Endothelial cell of umbilical vein (primary cell): Measurements from ENCODE around the gene DLGAP1. TPM values are rescaled to one million over a fixed set of nuclear protein-coding genes. Genes with fewer than 3 reads are reported as not detected.

ENCODE experiments used
- BruUV-seq: library from RNA; stranded (reverse); fragments of 400-500 nt; replicated peaks from 2 replicates; lab custom pipeline; 2021; lab: Mats Ljungman, UMichigan
- CTCF ChIA-PET: fragments of 300-600, 350-600 bp; sonication (Branson Sonifier 250); formaldehyde crosslinking; loops from one replicate; lab custom pipeline; 2021; ENCODE audit warnings: antibody characterized with exemption, inconsistent platforms; lab: Charles Lee
- POLR2A ChIA-PET: fragments of 300-600, 350-600 bp; sonication (Branson Sonifier 250); formaldehyde crosslinking; loops from one replicate; lab custom pipeline; 2021; ENCODE audit warnings: antibody characterized with exemption, inconsistent platforms; lab: Charles Lee
- DNase-seq: peaks from one replicate; pipeline ENCODE4 v3.0.0-alpha.2; 2011; ENCODE audit warnings: low read depth, low spot score
- FAIRE-seq: peaks from 2 replicates; lab custom pipeline; 2011; peaks lifted over from hg19 to GRCh38; lab: Jason Lieb, UNC
- H2AFZ ChIP-seq: 2 replicates; pipeline ENCODE4 v1.6.0; 2012; ENCODE audit warnings: low read depth, low read length, control low read depth, inconsistent platforms
- H3K27ac ChIP-seq: 2 replicates; pipeline ENCODE4 v1.5.1; 2011; ENCODE audit warnings: low read depth, mild to moderate bottlenecking, control low read depth, low read length, moderate library complexity; ENCODE audit not compliant: insufficient read depth
- H3K27me3 ChIP-seq, 2 experiments: 2 replicates each; pipeline versions ENCODE4 v1.6.0 to v1.6.1; 2011; ENCODE audit warnings: low read length in 2 of 2, mixed read lengths in 1 of 2; ENCODE audit not compliant: control insufficient read depth in 2 of 2, insufficient read depth in 2 of 2
- H3K36me3 ChIP-seq, 2 experiments: 2 replicates in 1 of 2; 3 replicates in 1 of 2; pipeline ENCODE4 v1.5.1; 2011; ENCODE audit warnings: low read length in 2 of 2, mild to moderate bottlenecking in 1 of 2, moderate library complexity in 1 of 2; ENCODE audit not compliant: control insufficient read depth in 2 of 2, insufficient read depth in 2 of 2; ENCODE audit errors: extremely low read depth in 1 of 2
- H3K4me1 ChIP-seq: 3 replicates; pipeline ENCODE4 v1.5.1; 2011; ENCODE audit warnings: mild to moderate bottlenecking, low read length; ENCODE audit not compliant: control insufficient read depth, insufficient read depth; ENCODE audit errors: extremely low read depth
- H3K4me2 ChIP-seq: 2 replicates; pipeline ENCODE4 v1.6.1; 2011; ENCODE audit warnings: low read length, control low read depth, mixed read lengths; ENCODE audit not compliant: insufficient read depth
- H3K4me3 ChIP-seq, 3 experiments: fragments of 200-600 bp in 1 of 3; sonication (generic), shearing (Covaris generic) in 1 of 3; replicated peaks in 1 of 3; 2 replicates each; pipeline ENCODE4 v1.5.1; 2011 to 2016; ENCODE audit warnings: control low read depth in 3 of 3, low read length in 3 of 3, mild to moderate bottlenecking in 2 of 3, inconsistent platforms in 1 of 3, low read depth in 1 of 3, moderate library complexity in 1 of 3; ENCODE audit not compliant: insufficient read depth in 1 of 3
- H3K79me2 ChIP-seq: 2 replicates; pipeline ENCODE4 v1.6.0; 2012; ENCODE audit warnings: low read length, inconsistent platforms; ENCODE audit not compliant: control insufficient read depth, insufficient read depth
- H3K9ac ChIP-seq: replicated peaks from 2 replicates; pipeline ENCODE3; 2011; ENCODE audit warnings: low read length, control low read depth; ENCODE audit not compliant: insufficient read depth; ENCODE audit errors: extremely low read depth
- H3K9me1 ChIP-seq: replicated peaks from 3 replicates; pipeline ENCODE4 v1.6.0; 2011; ENCODE audit warnings: mild to moderate bottlenecking, low read length; ENCODE audit not compliant: control insufficient read depth, insufficient read depth; ENCODE audit errors: extremely low read depth
- H3K9me3 ChIP-seq: replicated peaks from 2 replicates; pipeline ENCODE4 v1.5.1; 2012; ENCODE audit warnings: low read length, inconsistent platforms; ENCODE audit not compliant: control insufficient read depth, insufficient read depth
- H4K20me1 ChIP-seq: replicated peaks from 2 replicates; pipeline ENCODE3; 2011; ENCODE audit warnings: mild to moderate bottlenecking, low read length; ENCODE audit not compliant: control insufficient read depth, insufficient read depth; ENCODE audit errors: extremely low read depth
- CTCF ChIP-seq, 2 donors: IDR thresholded peaks; 1 replicate in 1 of 2; 2 replicates in 1 of 2; pipeline ENCODE4 v1.5.1; 2011; ENCODE audit warnings: low read length in 2 of 2, mild to moderate bottlenecking in 2 of 2, moderate library complexity in 2 of 2, control low read depth in 1 of 2, inconsistent platforms in 1 of 2, low read depth in 1 of 2; ENCODE audit not compliant: insufficient read depth in 1 of 2; ENCODE audit errors: extremely low read depth in 1 of 2
- EZH2 ChIP-seq: IDR thresholded peaks from 2 replicates; pipeline ENCODE4 v1.6.1; 2012; ENCODE audit warnings: borderline replicate concordance, low read depth, mild to moderate bottlenecking, moderate library complexity, low read length, inconsistent platforms; ENCODE audit not compliant: severe bottlenecking
- FOS ChIP-seq: IDR thresholded peaks from 2 replicates; pipeline ENCODE4 v1.6.1; 2011; ENCODE audit warnings: mild to moderate bottlenecking, low read length, moderate library complexity, borderline replicate concordance; ENCODE audit not compliant: insufficient read depth
- GATA2 ChIP-seq: IDR thresholded peaks from 2 replicates; pipeline ENCODE4 v1.7.0; 2011; ENCODE audit warnings: low read depth, mild to moderate bottlenecking, moderate library complexity, mixed read lengths, low read length; ENCODE audit not compliant: insufficient read length, insufficient read depth
- JUN ChIP-seq: IDR thresholded peaks from 2 replicates; pipeline ENCODE4 v1.6.1; 2011; ENCODE audit warnings: borderline replicate concordance, low read depth; ENCODE audit not compliant: insufficient read length, insufficient read depth
- MAX ChIP-seq: IDR thresholded peaks from 2 replicates; pipeline ENCODE4 v1.6.1; 2011; ENCODE audit not compliant: insufficient read depth, insufficient read length
- MYC ChIP-seq: IDR thresholded peaks from one replicate; pipeline ENCODE4 v1.6.1; 2011; ENCODE audit warnings: mild to moderate bottlenecking, low read depth, low read length
- POLR2A ChIP-seq: IDR thresholded peaks from 2 replicates; pipeline ENCODE4 v1.6.1; 2012; ENCODE audit warnings: low read depth, mild to moderate bottlenecking, control low read depth, low read length
- POLR2AphosphoS5 ChIP-seq: IDR thresholded peaks from 2 replicates; pipeline ENCODE4 v1.6.1; 2012; ENCODE audit warnings: low read depth, mild to moderate bottlenecking, control low read depth, low read length, moderate library complexity; ENCODE audit not compliant: insufficient read depth
- dilution Hi-C: fragments of 300-500 bp; cut with MboI; formaldehyde crosslinking; loops from one replicate; pipeline ENCODE4 v1.15.0; 2019; ENCODE audit warnings: low sequenced_read_pairs; ENCODE audit not compliant: extremely low pct_ligation_motif_present
- intact Hi-C: fragments of 100-400 bp; cut with micrococcal nuclease; formaldehyde crosslinking; loops from one replicate; pipeline ENCODE4 v1.10.0; 2022
- polyA plus RNA-seq, 4 experiments: library from polyadenylated mRNA; depleted of rRNA in 3 of 4; stranded (reverse) in 3 of 4; unstranded in 1 of 4; fragments of >200 nt; gene quantifications; 2 replicates each; pipeline versions ENCODE4 v1.2.1 to v1.2.3, GENCODE V29; 2011 to 2012; ENCODE audit warnings: missing spikeins in 1 of 4
- total RNA-seq: library from RNA; stranded (reverse); gene quantifications from 2 replicates; pipeline ENCODE4 v1.2.3, GENCODE V29; 2021

DLGAP1 gene
- total and polyA plus RNA-seq, 2 donors (not counting 3 experiments of a cell fraction or from before 2014, with no cell fraction given), result 0.04 TPM; not detected in 1

DNA sequence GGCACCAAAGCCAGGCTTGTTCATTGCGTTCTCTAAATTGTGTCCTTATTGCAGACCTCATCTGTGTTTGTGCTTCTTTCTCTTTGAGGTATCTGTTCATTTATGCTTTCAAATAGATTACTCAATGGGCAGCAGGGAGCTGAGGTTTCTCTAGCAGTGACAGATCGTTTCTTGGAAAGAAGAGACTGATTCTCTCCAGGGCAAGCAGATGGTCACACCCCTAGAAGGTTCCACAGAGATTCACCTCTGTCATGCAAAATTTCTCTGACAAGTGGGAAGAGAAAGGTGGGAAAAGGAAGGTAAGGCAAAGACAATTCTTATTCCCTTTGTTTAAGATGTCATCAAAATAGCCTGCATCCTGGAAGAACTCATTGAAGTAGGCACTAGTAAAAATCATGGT lies 14.0 kb downstream of the DLGAP1 start:
- dilution Hi-C loops, result no loop called here
- no peaks in the 10 kb centered on the region for H3K79me2 ChIP-seq
- H3K4me2 ChIP-seq, result no peak overlapping the region
- DNase-seq (no peak), FAIRE-seq (no peak)
- no peak for TF ChIP-seq EZH2
- no peak for TF ChIP-seq GATA2
- no peak for TF ChIP-seq MYC
- no peak for TF ChIP-seq FOS
- no peak for TF ChIP-seq CTCF (IDR thresholded peaks at IDR 0.05; ENCODE audit: extremely low read depth in 1 of 2, insufficient read depth in 1 of 2, low read depth in 1 of 2, low read length in 2 of 2)
- no peak for TF ChIP-seq MAX
- TF ChIP-seq POLR2AphosphoS5, result no peak
- no peak for TF ChIP-seq POLR2A
- TF ChIP-seq JUN, result no peak
- H3K9me3 ChIP-seq, result no peaks in the 10 kb centered on the region
- intact Hi-C loops, result no loop called here
- no peaks in the 10 kb centered on the region for H3K36me3 ChIP-seq
- CTCF ChIA-PET, result no interaction called here
- H3K9ac ChIP-seq, result no peak overlapping the region
- no peaks in the 10 kb centered on the region for H4K20me1 ChIP-seq
- no peaks in the 10 kb centered on the region for H3K27me3 ChIP-seq
- H3K27ac ChIP-seq, result no peak overlapping the region
- no TSS peak for BruUV-seq
- H2AFZ ChIP-seq, result no peak overlapping the region
- H3K4me3 ChIP-seq, result no peak overlapping the region
- H3K9me1 ChIP-seq, result no peaks in the 10 kb centered on the region
- H3K4me1 ChIP-seq, result no peaks in the 10 kb centered on the region
- POLR2A ChIA-PET, result no interaction called here
